ENCODE measurements around the gene WASHC4. TPM values are rescaled to one million over a fixed set of nuclear protein-coding genes. Genes with fewer than 3 reads are reported as not detected.
A peak's percentile ranks its signal among the peaks of the same experiment; 100 is the strongest.

Gene WASHC4
- total and polyA plus RNA-seq, 2 donors from 2014 or later, result 10.7 to 63.6 TPM

DNA sequence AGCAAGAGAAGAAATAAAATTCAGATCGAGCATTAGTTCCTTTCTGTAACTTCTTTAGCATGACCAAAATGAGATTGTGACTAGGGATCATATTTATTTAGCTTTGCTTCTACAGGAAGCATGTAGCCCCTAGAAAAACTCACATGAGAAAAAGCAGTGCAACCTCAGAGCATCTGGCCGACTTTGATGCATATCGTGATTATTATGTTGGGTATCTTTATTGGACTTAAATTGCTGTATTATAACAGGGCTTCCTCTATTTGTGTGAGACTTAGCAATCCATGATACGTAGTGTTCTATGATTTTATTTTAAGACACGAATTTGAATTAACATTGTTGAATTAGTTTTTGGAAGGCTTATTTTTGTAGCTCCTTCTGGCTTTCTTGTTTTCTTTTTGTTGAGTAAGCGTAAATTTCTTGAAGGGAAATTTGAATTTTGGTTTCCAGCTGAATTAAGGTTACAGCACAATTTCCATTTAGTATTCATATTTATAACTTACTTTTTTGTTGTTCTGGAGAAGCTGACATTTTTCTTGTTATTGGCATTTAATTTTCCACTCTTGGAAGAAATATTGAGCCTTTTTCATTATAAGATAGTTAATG lies 33.9 kb downstream of the WASHC4 start:
- FAIRE-seq, result no peak
- no peak for DNase-seq
- intact Hi-C loops (cut with DNase I), result no loop called here
- H3K4me3 ChIP-seq (ENCODE audit: low read length in 3 of 3), result no peak overlapping the region
- no peak overlapping the region for H3K27ac ChIP-seq (ENCODE audit: low read depth in 2 of 2, low read length in 2 of 2)
- no peak overlapping the region for H3K9ac ChIP-seq (ENCODE audit: low read length in 3 of 3)
- H3K36me3 ChIP-seq (ENCODE audit: control insufficient read depth in 2 of 3, insufficient read depth in 3 of 3, low read length in 3 of 3), result peaks cover 7 to 48% (median 12%) of the 10 kb centered on the region in 3 donors
- TF ChIP-seq, protein P1, sequence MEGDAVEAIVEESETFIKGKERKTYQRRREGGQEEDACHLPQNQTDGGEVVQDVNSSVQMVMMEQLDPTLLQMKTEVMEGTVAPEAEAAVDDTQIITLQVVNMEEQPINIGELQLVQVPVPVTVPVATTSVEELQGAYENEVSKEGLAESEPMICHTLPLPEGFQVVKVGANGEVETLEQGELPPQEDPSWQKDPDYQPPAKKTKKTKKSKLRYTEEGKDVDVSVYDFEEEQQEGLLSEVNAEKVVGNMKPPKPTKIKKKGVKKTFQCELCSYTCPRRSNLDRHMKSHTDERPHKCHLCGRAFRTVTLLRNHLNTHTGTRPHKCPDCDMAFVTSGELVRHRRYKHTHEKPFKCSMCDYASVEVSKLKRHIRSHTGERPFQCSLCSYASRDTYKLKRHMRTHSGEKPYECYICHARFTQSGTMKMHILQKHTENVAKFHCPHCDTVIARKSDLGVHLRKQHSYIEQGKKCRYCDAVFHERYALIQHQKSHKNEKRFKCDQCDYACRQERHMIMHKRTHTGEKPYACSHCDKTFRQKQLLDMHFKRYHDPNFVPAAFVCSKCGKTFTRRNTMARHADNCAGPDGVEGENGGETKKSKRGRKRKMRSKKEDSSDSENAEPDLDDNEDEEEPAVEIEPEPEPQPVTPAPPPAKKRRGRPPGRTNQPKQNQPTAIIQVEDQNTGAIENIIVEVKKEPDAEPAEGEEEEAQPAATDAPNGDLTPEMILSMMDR (IDR thresholded peaks at IDR 0.05; ENCODE audit: borderline replicate concordance, extremely low read depth, insufficient read depth), result no peak
- H3K4me1 ChIP-seq (ENCODE audit: control insufficient read depth in 2 of 3, insufficient read depth in 2 of 3, low read depth in 1 of 3, low read length in 3 of 3), result no peaks in the 10 kb centered on the region
- H3K9me3 ChIP-seq (ENCODE audit: control insufficient read depth in 2 of 3, insufficient read depth in 1 of 3, low read length in 3 of 3), result no peaks in the 10 kb centered on the region
- no peaks in the 10 kb centered on the region for H3K27me3 ChIP-seq (ENCODE audit: control insufficient read depth, insufficient read depth, low read length)

DNA sequence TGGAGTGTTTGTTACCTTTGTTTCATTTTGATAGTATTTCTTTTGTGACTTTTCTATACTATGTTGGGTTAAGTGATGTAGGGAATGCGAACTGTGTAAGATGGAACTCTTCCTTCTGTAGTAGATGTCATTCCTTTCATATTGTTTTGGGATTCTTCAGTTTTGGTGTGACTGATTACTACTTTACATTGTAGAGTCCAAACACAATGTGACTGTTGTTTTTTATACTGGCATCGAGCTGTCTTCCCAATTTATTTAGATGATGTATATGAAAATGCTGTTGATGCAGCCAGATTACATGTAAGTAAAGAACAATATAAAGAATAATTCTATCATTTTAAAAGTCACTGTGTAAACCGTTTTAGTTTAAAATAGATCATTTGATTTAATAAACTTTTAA lies 34.7 kb downstream of the WASHC4 start:
- no peak for DNase-seq
- TF ChIP-seq, protein P1 (IDR thresholded peaks at IDR 0.05; ENCODE audit: borderline replicate concordance, extremely low read depth, insufficient read depth), result no peak
- Histone ChIP-seq H3K27ac (ENCODE audit: low read depth in 2 of 2, low read length in 2 of 2) (no peak overlapping the region), H3K4me1 (ENCODE audit: control insufficient read depth in 2 of 3, insufficient read depth in 2 of 3, low read depth in 1 of 3, low read length in 3 of 3) (no peaks in the 10 kb centered on the region), H3K36me3 (ENCODE audit: control insufficient read depth in 2 of 3, insufficient read depth in 3 of 3, low read length in 3 of 3) (peaks cover 10 to 48% (median 14%) of the 10 kb centered on the region in 3 donors), H3K9ac (ENCODE audit: low read length in 3 of 3) (no peak overlapping the region), H3K27me3 (ENCODE audit: control insufficient read depth, insufficient read depth, low read length) (no peaks in the 10 kb centered on the region), H3K4me3 (ENCODE audit: low read length in 3 of 3) (no peak overlapping the region), H3K9me3 (ENCODE audit: control insufficient read depth in 2 of 3, insufficient read depth in 1 of 3, low read length in 3 of 3) (no peaks in the 10 kb centered on the region)
- intact Hi-C loops (cut with DNase I), result no loop called here
- no peak for FAIRE-seq

DNA sequence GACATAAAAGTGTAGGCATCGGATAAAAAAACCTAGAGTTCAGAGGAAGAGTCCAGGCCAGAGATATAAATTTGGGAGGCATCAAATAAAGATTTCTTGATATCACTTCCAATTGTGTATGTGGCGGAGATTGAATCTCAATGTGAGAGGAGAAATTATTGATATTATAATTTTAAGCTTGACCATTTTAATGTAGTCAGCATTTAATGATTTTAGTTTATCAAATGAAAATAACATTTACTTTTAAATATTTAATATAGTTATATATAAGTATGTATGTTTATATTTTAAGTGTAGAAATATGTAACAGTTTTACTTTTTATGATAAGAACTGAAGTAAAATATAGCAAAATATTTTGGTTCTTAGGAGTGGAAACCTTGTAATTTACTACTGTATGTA lies 48.7 kb downstream of the WASHC4 start:
- H3K9ac ChIP-seq (ENCODE audit: low read length in 3 of 3), result no peak overlapping the region
- H3K36me3 ChIP-seq (ENCODE audit: control insufficient read depth in 2 of 3, insufficient read depth in 3 of 3, low read length in 3 of 3), result peaks cover 6 to 32% (median 10%) of the 10 kb centered on the region in 3 donors
- no peaks in the 10 kb centered on the region for H3K4me1 ChIP-seq (ENCODE audit: control insufficient read depth in 2 of 3, insufficient read depth in 2 of 3, low read depth in 1 of 3, low read length in 3 of 3)
- no peak overlapping the region for H3K4me3 ChIP-seq (ENCODE audit: low read length in 3 of 3)
- no peak overlapping the region for H3K27ac ChIP-seq (ENCODE audit: low read depth in 2 of 2, low read length in 2 of 2)
- no peaks in the 10 kb centered on the region for H3K27me3 ChIP-seq (ENCODE audit: control insufficient read depth, insufficient read depth, low read length)
- TF ChIP-seq, protein P1 (IDR thresholded peaks at IDR 0.05; ENCODE audit: borderline replicate concordance, extremely low read depth, insufficient read depth), result no peak
- FAIRE-seq (peak; percentile 91), DNase-seq (no peak)
- H3K9me3 ChIP-seq (ENCODE audit: control insufficient read depth in 2 of 3, insufficient read depth in 1 of 3, low read length in 3 of 3), result no peaks in the 10 kb centered on the region
- intact Hi-C loops (cut with DNase I), result no loop called here

DNA sequence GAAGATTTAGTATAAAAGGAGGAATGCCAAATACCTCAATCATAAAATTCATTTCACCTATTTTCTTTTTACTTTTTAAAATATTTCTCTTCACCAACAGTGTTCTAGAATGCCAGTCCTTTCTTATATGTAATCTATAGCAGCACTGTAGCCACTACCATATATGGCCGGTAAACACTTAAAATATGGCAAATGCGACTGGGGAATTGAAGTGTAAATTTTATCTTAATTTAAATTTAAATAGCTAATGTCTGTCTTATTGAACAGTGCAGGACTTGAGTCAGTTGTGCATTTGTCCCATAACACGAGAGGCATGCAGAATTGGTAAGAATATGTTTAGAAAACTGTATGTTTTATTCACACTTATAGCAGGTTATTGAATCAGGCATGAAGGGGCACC lies 50.1 kb downstream of the WASHC4 start:
- TF ChIP-seq, protein P1 (IDR thresholded peaks at IDR 0.05; ENCODE audit: borderline replicate concordance, extremely low read depth, insufficient read depth), result no peak
- Histone ChIP-seq H3K27ac (ENCODE audit: low read depth in 2 of 2, low read length in 2 of 2) (no peak overlapping the region), H3K36me3 (ENCODE audit: control insufficient read depth in 2 of 3, insufficient read depth in 3 of 3, low read length in 3 of 3) (peaks cover 6 to 28% (median 11%) of the 10 kb centered on the region in 3 donors), H3K4me3 (ENCODE audit: low read length in 3 of 3) (no peak overlapping the region), H3K4me1 (ENCODE audit: control insufficient read depth in 2 of 3, insufficient read depth in 2 of 3, low read depth in 1 of 3, low read length in 3 of 3) (no peaks in the 10 kb centered on the region), H3K27me3 (ENCODE audit: control insufficient read depth, insufficient read depth, low read length) (no peaks in the 10 kb centered on the region), H3K9ac (ENCODE audit: low read length in 3 of 3) (no peak overlapping the region), H3K9me3 (ENCODE audit: control insufficient read depth in 2 of 3, insufficient read depth in 1 of 3, low read length in 3 of 3) (no peaks in the 10 kb centered on the region)
- intact Hi-C loops (cut with DNase I), result no loop called here
- DNase-seq (no peak), FAIRE-seq (no peak)

Data from kidney (tissue), 14 donors.